Gastroesophageal sphincter (tissue), 3 donors: ENCODE measurements around the gene ATP2B2.
"Not testable (repeated sequence)": the region's sequence is repeated elsewhere in the genome, so short reads cannot be mapped to it uniquely, and the experiment has no call there.

Source experiments
- POLR2AphosphoS5 ChIP-seq: sonication (generic); formaldehyde crosslinking; IDR thresholded peaks from one replicate; pipeline ENCODE4 v1.6.1; 2017; ENCODE audit warnings: antibody characterized with exemption
- TF ChIP-seq, protein P1 (sequence below), 4 experiments: fragments of 200-600 bp in 2 of 4; fragments of 450-650 bp in 2 of 4; sonication (generic) in 1 of 4; IDR thresholded peaks; one replicate each; pipeline ENCODE4 v1.5.1; 2017 to 2019; ENCODE audit warnings: antibody characterized with exemption in 4 of 4, mild to moderate bottlenecking in 2 of 4, moderate library complexity in 2 of 4

GRCh38 chr3:10382445-10382844 lies 122.9 kb downstream of the ATP2B2 start:
- TF ChIP-seq, protein P1, sequence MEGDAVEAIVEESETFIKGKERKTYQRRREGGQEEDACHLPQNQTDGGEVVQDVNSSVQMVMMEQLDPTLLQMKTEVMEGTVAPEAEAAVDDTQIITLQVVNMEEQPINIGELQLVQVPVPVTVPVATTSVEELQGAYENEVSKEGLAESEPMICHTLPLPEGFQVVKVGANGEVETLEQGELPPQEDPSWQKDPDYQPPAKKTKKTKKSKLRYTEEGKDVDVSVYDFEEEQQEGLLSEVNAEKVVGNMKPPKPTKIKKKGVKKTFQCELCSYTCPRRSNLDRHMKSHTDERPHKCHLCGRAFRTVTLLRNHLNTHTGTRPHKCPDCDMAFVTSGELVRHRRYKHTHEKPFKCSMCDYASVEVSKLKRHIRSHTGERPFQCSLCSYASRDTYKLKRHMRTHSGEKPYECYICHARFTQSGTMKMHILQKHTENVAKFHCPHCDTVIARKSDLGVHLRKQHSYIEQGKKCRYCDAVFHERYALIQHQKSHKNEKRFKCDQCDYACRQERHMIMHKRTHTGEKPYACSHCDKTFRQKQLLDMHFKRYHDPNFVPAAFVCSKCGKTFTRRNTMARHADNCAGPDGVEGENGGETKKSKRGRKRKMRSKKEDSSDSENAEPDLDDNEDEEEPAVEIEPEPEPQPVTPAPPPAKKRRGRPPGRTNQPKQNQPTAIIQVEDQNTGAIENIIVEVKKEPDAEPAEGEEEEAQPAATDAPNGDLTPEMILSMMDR (IDR thresholded peaks at IDR 0.05) = not testable (repeated sequence)
- not testable (repeated sequence) for TF ChIP-seq POLR2AphosphoS5
